GM12872 (cell line): Measurements from ENCODE around the gene DDB1.
A peak's percentile ranks its signal among the peaks of the same experiment; 100 is the strongest.

Experiments used
- TF ChIP-seq, protein P1 (sequence below): IDR thresholded peaks from 3 replicates; pipeline ENCODE4 v1.5.1; 2011; ENCODE audit warnings: low read depth, mild to moderate bottlenecking, low read length, moderate library complexity; ENCODE audit not compliant: insufficient read depth

DDB1 gene

GRCh38 chr11:61259363-61259762 lies 73.5 kb downstream of the DDB1 start:
- TF ChIP-seq, protein P1, sequence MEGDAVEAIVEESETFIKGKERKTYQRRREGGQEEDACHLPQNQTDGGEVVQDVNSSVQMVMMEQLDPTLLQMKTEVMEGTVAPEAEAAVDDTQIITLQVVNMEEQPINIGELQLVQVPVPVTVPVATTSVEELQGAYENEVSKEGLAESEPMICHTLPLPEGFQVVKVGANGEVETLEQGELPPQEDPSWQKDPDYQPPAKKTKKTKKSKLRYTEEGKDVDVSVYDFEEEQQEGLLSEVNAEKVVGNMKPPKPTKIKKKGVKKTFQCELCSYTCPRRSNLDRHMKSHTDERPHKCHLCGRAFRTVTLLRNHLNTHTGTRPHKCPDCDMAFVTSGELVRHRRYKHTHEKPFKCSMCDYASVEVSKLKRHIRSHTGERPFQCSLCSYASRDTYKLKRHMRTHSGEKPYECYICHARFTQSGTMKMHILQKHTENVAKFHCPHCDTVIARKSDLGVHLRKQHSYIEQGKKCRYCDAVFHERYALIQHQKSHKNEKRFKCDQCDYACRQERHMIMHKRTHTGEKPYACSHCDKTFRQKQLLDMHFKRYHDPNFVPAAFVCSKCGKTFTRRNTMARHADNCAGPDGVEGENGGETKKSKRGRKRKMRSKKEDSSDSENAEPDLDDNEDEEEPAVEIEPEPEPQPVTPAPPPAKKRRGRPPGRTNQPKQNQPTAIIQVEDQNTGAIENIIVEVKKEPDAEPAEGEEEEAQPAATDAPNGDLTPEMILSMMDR, result no peak

GRCh38 chr11:61258546-61258945 lies 74.4 kb downstream of the DDB1 start:
- TF ChIP-seq, protein P1, result no peak

- TF ChIP-seq, protein P1, result no peak
Observed at GRCh38 chr11:61256710-61257482, 76.0 kb downstream of the DDB1 start.

DNA sequence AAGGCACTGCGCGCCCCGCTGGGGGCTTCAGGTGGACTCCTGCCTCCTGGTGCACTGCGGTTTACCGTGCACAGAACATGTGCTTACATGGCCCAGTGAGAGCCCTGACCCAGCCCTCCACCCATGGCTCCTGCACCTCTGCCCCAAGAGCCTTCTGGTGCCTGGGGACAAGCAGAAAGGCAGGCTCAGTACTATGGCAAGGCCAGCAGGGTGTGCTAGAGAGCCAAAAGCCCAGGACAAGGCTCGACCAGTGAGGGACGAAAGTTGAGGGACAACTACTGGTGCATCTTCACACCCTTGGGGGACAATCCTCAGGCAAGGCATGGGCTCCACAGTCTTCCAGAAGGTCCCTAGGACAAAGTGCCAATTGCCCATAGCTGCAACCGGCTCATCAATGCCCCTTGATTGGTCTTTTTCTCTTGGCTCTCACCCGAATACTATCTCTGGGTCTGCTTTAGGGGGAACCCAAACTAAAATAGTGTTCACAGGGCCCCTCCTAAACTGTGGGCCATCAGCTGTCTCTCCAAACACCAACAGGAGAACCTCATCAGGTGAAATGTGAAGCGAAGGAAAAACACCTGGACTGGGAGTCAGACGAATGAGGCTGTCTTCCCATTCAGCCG lies 78.4 kb downstream of the DDB1 start:
- TF ChIP-seq, protein P1, result peak; percentile 99
